Panc1 (cell line): Measurements from ENCODE around the gene LSMEM2. TPM values are rescaled to one million over a fixed set of nuclear protein-coding genes. Genes with fewer than 3 reads are reported as not detected.

Experiments used
- ATAC-seq: fragments of 200-7000 bp; cut with Tn5 transposase; 2 replicates; pipeline ENCODE4 v1.9.1; 2020; ENCODE audit warnings: mild to moderate bottlenecking, moderate library complexity
- BruUV-seq: library from RNA; stranded (reverse); fragments of 400-500 nt; replicated peaks from 2 replicates; lab custom pipeline; 2021; lab: Mats Ljungman, UMichigan
- CTCF ChIA-PET: fragments of 300-600 bp; sonication (Branson Sonifier 250); formaldehyde crosslinking; loops from one replicate; lab custom pipeline; 2022; ENCODE audit warnings: antibody characterized with exemption; lab: Charles Lee
- POLR2A ChIA-PET: fragments of 300-600 bp; sonication (Branson Sonifier 250); formaldehyde crosslinking; loops from one replicate; lab custom pipeline; 2022; ENCODE audit warnings: antibody characterized with exemption; lab: Charles Lee
- DNase-seq: peaks from one replicate; pipeline ENCODE4 v3.0.0-alpha.2; 2010; ENCODE audit warnings: low read depth, low spot score
- H3K27ac ChIP-seq: 2 replicates; pipeline ENCODE4 v1.5.1; 2011; ENCODE audit warnings: mild to moderate bottlenecking, low read length, inconsistent platforms
- H3K27me3 ChIP-seq: fragments of 200-500 bp; sonication (Bioruptor generic); 2 replicates; pipeline ENCODE4 v1.6.0; 2014; ENCODE audit warnings: low read length, inconsistent platforms; ENCODE audit not compliant: control insufficient read depth, insufficient read depth
- H3K36me3 ChIP-seq: fragments of 200-500 bp; sonication (Bioruptor generic); 2 replicates; pipeline ENCODE4 v1.5.1; 2014; ENCODE audit warnings: inconsistent platforms, mild to moderate bottlenecking, low read length, moderate library complexity; ENCODE audit not compliant: control insufficient read depth, insufficient read depth
- H3K4me1 ChIP-seq: 2 replicates; pipeline ENCODE4 v1.5.1; 2011; ENCODE audit warnings: inconsistent platforms, mild to moderate bottlenecking, low read length, moderate library complexity; ENCODE audit not compliant: control insufficient read depth, insufficient read depth
- H3K4me3 ChIP-seq, 2 experiments: 2 replicates each; pipeline ENCODE4 v1.5.1; 2011 to 2012; ENCODE audit warnings: low read depth in 2 of 2, low read length in 2 of 2, mild to moderate bottlenecking in 2 of 2, inconsistent platforms in 1 of 2, moderate library complexity in 1 of 2
- H3K9me3 ChIP-seq: fragments of 200-500 bp; sonication (Bioruptor generic); 2 replicates; pipeline ENCODE4 v1.5.1; 2014; ENCODE audit warnings: low read depth, mild to moderate bottlenecking, inconsistent platforms, low read length, moderate library complexity; ENCODE audit not compliant: control insufficient read depth, insufficient read depth
- CTCF ChIP-seq: fragments of 450-650 bp; IDR thresholded peaks from 2 replicates; pipeline ENCODE4 v1.5.1; 2017; ENCODE audit warnings: mild to moderate bottlenecking
- POLR2AphosphoS5 ChIP-seq: IDR thresholded peaks from 2 replicates; pipeline ENCODE4 v1.6.1; 2012; ENCODE audit warnings: mild to moderate bottlenecking, low read depth, low read length, moderate library complexity
- REST ChIP-seq, 2 experiments: IDR thresholded peaks; 2 replicates each; pipeline ENCODE4 v1.6.1; 2011 to 2012; ENCODE audit warnings: low read depth in 2 of 2, control low read depth in 1 of 2, low read length in 1 of 2, mild to moderate bottlenecking in 1 of 2, moderate library complexity in 1 of 2; ENCODE audit not compliant: insufficient read depth in 1 of 2
- SIN3A ChIP-seq: IDR thresholded peaks from 2 replicates; pipeline ENCODE4 v1.6.1; 2012; ENCODE audit warnings: low read depth, mild to moderate bottlenecking, low read length, moderate library complexity, borderline replicate concordance; ENCODE audit not compliant: insufficient read depth
- TCF7L2 ChIP-seq: IDR thresholded peaks from 2 replicates; pipeline ENCODE4 v1.6.1; 2011; ENCODE audit warnings: mild to moderate bottlenecking, low read depth, low read length, inconsistent platforms
- in situ Hi-C: cut with HindIII; loops from 2 replicates; pipeline ENCODE4 v1.10.0; 2016; ENCODE audit warnings: low sequenced_read_pairs, low pct_unique_long_range_greater_than_20kb
- intact Hi-C: fragments of 100-400 bp; cut with micrococcal nuclease; formaldehyde crosslinking; loops from one replicate; pipeline ENCODE4 v1.10.0; 2022; ENCODE audit not compliant: unreplicated experiment
- total RNA-seq: library from RNA; stranded (reverse); gene quantifications from one replicate; pipeline ENCODE4 v1.2.1, GENCODE V29; 2021; ENCODE audit not compliant: unreplicated experiment

The LSMEM2 gene
- total RNA-seq, 1 experiment from 2014 or later, result not detected

- CTCF ChIA-PET, result interaction anchor here (0.6 kb wide), 1 partner anchor 26 kb away, joined by 3 read pairs; no protein-coding TSS in a partner anchor
These were observed 28.4 kb upstream of the LSMEM2 start for GRCh38 chr3:50250514-50250913.

GRCh38 chr3:50251220-50251619, 27.7 kb upstream of the LSMEM2 start:
- DNase-seq (no peak), ATAC-seq (no peak)
- no peak overlapping the region for H3K4me3 ChIP-seq
- no TSS peak for BruUV-seq
- TF ChIP-seq TCF7L2, result no peak
- TF ChIP-seq CTCF, result no peak
- TF ChIP-seq REST (IDR thresholded peaks at IDR 0.05; ENCODE audit: insufficient read depth in 1 of 2, low read depth in 2 of 2, low read length in 1 of 2), result no peak
- no peak for TF ChIP-seq POLR2AphosphoS5
- no peak for TF ChIP-seq SIN3A
- ChIA-PET POLR2A (no interaction called here), CTCF (no interaction called here)
- peaks cover 19% of the 10 kb centered on the region for H3K4me1 ChIP-seq
- no peaks in the 10 kb centered on the region for H3K9me3 ChIP-seq
- H3K27ac ChIP-seq, result no peak overlapping the region
- no peaks in the 10 kb centered on the region for H3K36me3 ChIP-seq
- in situ Hi-C loops (no loop called here), intact Hi-C loops (no loop called here)
- no peaks in the 10 kb centered on the region for H3K27me3 ChIP-seq

More at GRCh38 chr3:50250514-50250913, 28.4 kb upstream of the LSMEM2 start:
- no peak for TF ChIP-seq POLR2AphosphoS5
- no peak for TF ChIP-seq CTCF
- no peak for TF ChIP-seq REST (IDR thresholded peaks at IDR 0.05; ENCODE audit: insufficient read depth in 1 of 2, low read depth in 2 of 2, low read length in 1 of 2)
- Histone ChIP-seq H3K36me3 (no peaks in the 10 kb centered on the region), H3K4me1 (peaks cover 26% of the 10 kb centered on the region), H3K9me3 (no peaks in the 10 kb centered on the region), H3K27ac (no peak overlapping the region), H3K27me3 (no peaks in the 10 kb centered on the region), H3K4me3 (no peak overlapping the region)
- no peak for DNase-seq
- POLR2A ChIA-PET, result no interaction called here
- in situ Hi-C loops (no loop called here), intact Hi-C loops (no loop called here)
- no TSS peak for BruUV-seq
- ATAC-seq, result no peak
